ENCODE measurements around the gene SLC16A3.

The SLC16A3 gene

DNA sequence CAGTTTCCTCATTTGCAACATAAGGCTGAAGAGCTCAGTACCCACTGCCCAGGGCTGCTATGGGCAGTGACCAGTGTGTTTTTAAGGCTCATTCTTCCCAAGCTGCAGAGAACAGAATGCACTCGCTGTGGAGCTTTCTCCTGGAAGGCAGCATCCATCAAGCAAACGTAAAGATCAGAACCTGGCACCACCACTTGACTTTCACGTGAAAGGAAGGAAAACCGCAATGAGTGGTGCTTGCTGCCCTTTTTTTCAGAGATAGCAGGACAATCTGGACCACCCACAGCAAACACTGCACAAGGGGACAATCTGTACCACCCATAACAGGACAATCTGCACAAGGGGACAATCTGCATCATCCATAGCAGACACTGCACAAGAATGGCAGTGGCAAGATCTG, 33.5 kb downstream of the SLC16A3 start:
- Histone ChIP-seq H2AFZ (no peak overlapping the region), H3K27me3 (ENCODE audit: control insufficient read depth, insufficient read depth, low read length) (no peaks in the 10 kb centered on the region), H3K4me1 (peaks cover 5% of the 10 kb centered on the region), H3K4me3 (ENCODE audit: low read depth, low read length) (no peak overlapping the region), H3K79me2 (peaks cover 60% of the 10 kb centered on the region), H3K9ac (no peak overlapping the region), H3K27ac (no peak overlapping the region), H3K4me2 (ENCODE audit: low read length) (no peak overlapping the region), H3K9me3 (ENCODE audit: control insufficient read depth, low read length) (no peaks in the 10 kb centered on the region), H3K36me3 (ENCODE audit: control insufficient read depth, insufficient read depth, low read length) (no peaks in the 10 kb centered on the region)
- TF ChIP-seq, protein P1, sequence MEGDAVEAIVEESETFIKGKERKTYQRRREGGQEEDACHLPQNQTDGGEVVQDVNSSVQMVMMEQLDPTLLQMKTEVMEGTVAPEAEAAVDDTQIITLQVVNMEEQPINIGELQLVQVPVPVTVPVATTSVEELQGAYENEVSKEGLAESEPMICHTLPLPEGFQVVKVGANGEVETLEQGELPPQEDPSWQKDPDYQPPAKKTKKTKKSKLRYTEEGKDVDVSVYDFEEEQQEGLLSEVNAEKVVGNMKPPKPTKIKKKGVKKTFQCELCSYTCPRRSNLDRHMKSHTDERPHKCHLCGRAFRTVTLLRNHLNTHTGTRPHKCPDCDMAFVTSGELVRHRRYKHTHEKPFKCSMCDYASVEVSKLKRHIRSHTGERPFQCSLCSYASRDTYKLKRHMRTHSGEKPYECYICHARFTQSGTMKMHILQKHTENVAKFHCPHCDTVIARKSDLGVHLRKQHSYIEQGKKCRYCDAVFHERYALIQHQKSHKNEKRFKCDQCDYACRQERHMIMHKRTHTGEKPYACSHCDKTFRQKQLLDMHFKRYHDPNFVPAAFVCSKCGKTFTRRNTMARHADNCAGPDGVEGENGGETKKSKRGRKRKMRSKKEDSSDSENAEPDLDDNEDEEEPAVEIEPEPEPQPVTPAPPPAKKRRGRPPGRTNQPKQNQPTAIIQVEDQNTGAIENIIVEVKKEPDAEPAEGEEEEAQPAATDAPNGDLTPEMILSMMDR (IDR thresholded peaks at IDR 0.05), result no peak

DNA sequence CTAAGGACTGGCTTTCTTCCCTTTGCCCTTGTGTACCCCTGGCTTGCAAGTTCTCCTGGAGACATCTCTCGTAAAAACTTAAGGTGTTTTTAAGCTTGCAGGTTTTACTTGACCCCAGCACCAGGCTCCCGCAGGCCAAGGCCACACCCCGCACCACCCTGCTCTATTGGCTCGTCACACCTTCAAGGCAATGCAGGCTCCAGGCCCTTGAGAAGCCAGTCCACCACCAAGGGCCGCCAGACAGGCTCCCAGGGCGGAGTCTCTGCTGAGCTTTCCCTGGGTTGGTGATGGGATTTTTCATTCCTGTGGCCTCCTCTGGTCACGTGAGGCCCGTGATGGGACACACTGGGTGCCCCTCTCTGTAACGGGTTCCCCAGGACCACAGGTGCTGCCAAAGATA, 34.8 kb downstream of the SLC16A3 start:
- TF ChIP-seq, protein P1 (IDR thresholded peaks at IDR 0.05), result no peak

DNA sequence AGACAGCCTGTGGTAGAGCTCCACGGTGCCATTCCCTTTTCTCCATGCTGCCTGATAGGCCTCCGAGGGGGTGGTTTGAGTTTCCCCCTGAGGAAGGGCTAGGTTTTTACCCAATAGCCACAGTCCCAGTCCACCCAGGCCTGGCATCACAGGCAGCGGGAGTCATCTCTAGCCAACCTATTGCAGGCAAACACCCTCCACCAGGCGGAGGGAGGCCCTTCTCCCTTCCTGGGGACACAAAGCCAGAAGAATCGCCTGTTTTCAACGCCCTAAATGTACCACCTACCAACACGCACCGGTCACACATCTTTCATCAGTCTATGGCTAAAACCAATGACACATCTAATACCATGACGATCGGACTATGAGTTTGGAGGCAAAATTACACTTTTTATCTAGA, 37.3 kb downstream of the SLC16A3 start:
- H3K36me3 ChIP-seq (ENCODE audit: control insufficient read depth, insufficient read depth, low read length), result no peaks in the 10 kb centered on the region
- H3K4me3 ChIP-seq (ENCODE audit: low read depth, low read length), result no peak overlapping the region

More for the DNA sequence above, 34.8 kb downstream of the SLC16A3 start:
- H3K4me3 ChIP-seq (ENCODE audit: low read depth, low read length), result no peak overlapping the region
- no peak overlapping the region for H3K27ac ChIP-seq
- peaks cover 63% of the 10 kb centered on the region for H3K79me2 ChIP-seq
- H3K9me3 ChIP-seq (ENCODE audit: control insufficient read depth, low read length), result no peaks in the 10 kb centered on the region
- H3K36me3 ChIP-seq (ENCODE audit: control insufficient read depth, insufficient read depth, low read length), result no peaks in the 10 kb centered on the region
- no peak overlapping the region for H3K9ac ChIP-seq
- H3K27me3 ChIP-seq (ENCODE audit: control insufficient read depth, insufficient read depth, low read length), result no peaks in the 10 kb centered on the region
- no peak overlapping the region for H3K4me2 ChIP-seq (ENCODE audit: low read length)
- H3K4me1 ChIP-seq, result peaks cover 14% of the 10 kb centered on the region
- H2AFZ ChIP-seq, result no peak overlapping the region

DNA sequence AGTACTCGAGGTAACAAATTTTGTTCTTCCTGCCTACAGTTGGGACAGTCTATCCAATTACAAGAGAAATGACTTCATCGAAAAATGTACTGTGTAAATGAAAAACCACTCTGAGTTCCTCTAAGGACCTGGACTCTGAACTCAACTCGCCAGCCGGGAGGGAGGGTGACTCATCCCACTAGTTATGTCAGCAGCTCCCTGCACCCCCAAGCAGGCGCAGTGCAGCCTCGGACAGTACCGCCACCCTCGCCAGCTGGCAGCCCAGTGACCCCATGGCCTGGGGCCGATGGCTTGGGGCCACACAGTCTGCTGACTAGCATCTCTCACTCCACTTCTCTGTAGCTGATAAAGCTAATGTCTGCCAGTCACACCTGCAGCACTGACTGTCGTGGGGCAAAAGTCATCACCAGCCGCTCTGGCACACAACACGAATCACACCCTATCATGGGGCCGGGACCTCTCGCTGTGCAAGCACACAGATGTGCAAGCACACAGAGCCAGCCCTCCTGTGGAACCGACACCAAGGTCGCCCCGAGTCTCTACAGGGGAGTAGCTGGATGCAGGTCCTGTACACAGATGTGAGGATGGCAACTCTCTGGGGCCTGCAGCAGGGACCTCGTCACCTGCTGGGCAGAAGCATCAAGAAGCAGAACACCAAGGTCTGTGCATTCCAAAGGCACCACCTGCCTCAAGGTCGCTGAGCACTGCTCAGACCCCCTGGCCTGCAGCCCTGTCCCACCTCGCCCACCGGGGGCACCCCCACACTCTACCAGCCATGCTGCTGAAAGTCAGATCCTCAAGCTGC, 38.9 kb downstream of the SLC16A3 start:
- Histone ChIP-seq H3K9me3 (ENCODE audit: control insufficient read depth, low read length) (no peaks in the 10 kb centered on the region), H3K79me2 (peaks cover 90% of the 10 kb centered on the region), H2AFZ (no peak overlapping the region), H3K4me3 (ENCODE audit: low read depth, low read length) (no peak overlapping the region), H3K9ac (no peak overlapping the region), H3K4me1 (peaks cover 35% of the 10 kb centered on the region), H3K4me2 (ENCODE audit: low read length) (peak overlapping the region; percentile 58), H3K36me3 (ENCODE audit: control insufficient read depth, insufficient read depth, low read length) (no peaks in the 10 kb centered on the region), H3K27me3 (ENCODE audit: control insufficient read depth, insufficient read depth, low read length) (no peaks in the 10 kb centered on the region), H3K27ac (peak overlapping the region; percentile 30)
- TF ChIP-seq, protein P1 (IDR thresholded peaks at IDR 0.05), result no peak

More for the DNA sequence above, 37.3 kb downstream of the SLC16A3 start:
- no peak overlapping the region for H2AFZ ChIP-seq
- H3K9me3 ChIP-seq (ENCODE audit: control insufficient read depth, low read length), result no peaks in the 10 kb centered on the region
- TF ChIP-seq, protein P1 (IDR thresholded peaks at IDR 0.05), result no peak
- peaks cover 83% of the 10 kb centered on the region for H3K79me2 ChIP-seq
- no peak overlapping the region for H3K27ac ChIP-seq
- H3K9ac ChIP-seq, result no peak overlapping the region
- no peaks in the 10 kb centered on the region for H3K27me3 ChIP-seq (ENCODE audit: control insufficient read depth, insufficient read depth, low read length)
- H3K4me2 ChIP-seq (ENCODE audit: low read length), result no peak overlapping the region
- peaks cover 28% of the 10 kb centered on the region for H3K4me1 ChIP-seq

All from parathyroid adenoma (tissue), 2 donors.